D341Med (cell line): Measurements from ENCODE around the gene LIPK.
"Not testable (repeated sequence)": the region's sequence is repeated elsewhere in the genome, so short reads cannot be mapped to it uniquely, and the experiment has no call there.

ENCODE experiments used
- DNase-seq: peaks from one replicate; pipeline ENCODE4 v3.0.0; 2012; ENCODE audit warnings: low spot score

LIPK gene

GRCh38 chr10:88715517-88715916 lies 9.5 kb downstream of the LIPK start:
- DNase-seq: no peak

- DNase-seq: no peak
These were observed 15.3 kb downstream of the LIPK start for GRCh38 chr10:88721392-88721791.

GRCh38 chr10:88725798-88726197 lies 19.7 kb downstream of the LIPK start:
- DNase-seq: no peak

GRCh38 chr10:88728107-88728763 lies 22.2 kb downstream of the LIPK start:
- DNase-seq: no peak

GRCh38 chr10:88730864-88731263 lies 24.8 kb downstream of the LIPK start:
- DNase-seq: no peak

GRCh38 chr10:88731296-88731695 lies 25.2 kb downstream of the LIPK start:
- DNase-seq: no peak

- no peak for DNase-seq
These were observed 27.2 kb downstream of the LIPK start for GRCh38 chr10:88733215-88733614.

GRCh38 chr10:88735661-88736060 lies 29.6 kb downstream of the LIPK start:
- DNase-seq: no peak

- DNase-seq: not testable (repeated sequence)
These were observed 35.9 kb downstream of the LIPK start for GRCh38 chr10:88741921-88742320.

- no peak for DNase-seq
These were observed 36.4 kb downstream of the LIPK start for GRCh38 chr10:88742448-88742847.

GRCh38 chr10:88744002-88744401 lies 38.0 kb downstream of the LIPK start:
- DNase-seq: no peak

- DNase-seq: no peak
These were observed 39.6 kb downstream of the LIPK start for GRCh38 chr10:88745633-88746032.

- no peak for DNase-seq
These were observed 48.2 kb downstream of the LIPK start for GRCh38 chr10:88754287-88754686.

GRCh38 chr10:88755753-88756152 lies 49.7 kb downstream of the LIPK start:
- no peak for DNase-seq

GRCh38 chr10:88756660-88757059 lies 50.6 kb downstream of the LIPK start:
- DNase-seq: no peak

GRCh38 chr10:88759366-88760101 lies 53.5 kb downstream of the LIPK start, which contains the start of gene LIPN:
Gene LIPN (plus strand): TSS chr10:88760020. CDS start chr10:88761406, 1,386 bp downstream.
- no peak for DNase-seq

- no peak for DNase-seq
These were observed 56.9 kb downstream of the LIPK start for GRCh38 chr10:88762906-88763305.

- no peak for DNase-seq
These were observed 57.4 kb downstream of the LIPK start for GRCh38 chr10:88763441-88763840.

GRCh38 chr10:88764110-88764509 lies 58.1 kb downstream of the LIPK start:
- DNase-seq: no peak

- DNase-seq: no peak
These were observed 59.8 kb downstream of the LIPK start for GRCh38 chr10:88765816-88766215.

GRCh38 chr10:88769384-88769783 lies 63.3 kb downstream of the LIPK start:
- no peak for DNase-seq

- DNase-seq: no peak
These were observed 75.2 kb downstream of the LIPK start for GRCh38 chr10:88781206-88781605.

GRCh38 chr10:88782222-88782621 lies 76.2 kb downstream of the LIPK start:
- DNase-seq: no peak

GRCh38 chr10:88783724-88784123 lies 77.7 kb downstream of the LIPK start:
- DNase-seq: no peak
